Keratinocyte (primary cell): Measurements from ENCODE around the gene SMG7.

Source experiments
- EZH2 ChIP-seq: IDR thresholded peaks from one replicate; pipeline ENCODE4 v1.6.1; 2012; ENCODE audit warnings: inconsistent platforms, mild to moderate bottlenecking, low read length, moderate library complexity
- TF ChIP-seq, protein P1 (sequence below), 3 experiments: IDR thresholded peaks in 1 of 3; conservative IDR thresholded peaks in 1 of 3; optimal IDR thresholded peaks in 1 of 3; 2 replicates in 2 of 3; 3 replicates in 1 of 3; pipeline versions ENCODE3 to v1.5.1; 2011; ENCODE audit warnings: low read length in 3 of 3, mild to moderate bottlenecking in 3 of 3, moderate library complexity in 2 of 3, control low read depth in 1 of 3, inconsistent platforms in 1 of 3; ENCODE audit not compliant: insufficient read depth in 2 of 3; ENCODE audit errors: extremely low read depth in 1 of 3

DNA sequence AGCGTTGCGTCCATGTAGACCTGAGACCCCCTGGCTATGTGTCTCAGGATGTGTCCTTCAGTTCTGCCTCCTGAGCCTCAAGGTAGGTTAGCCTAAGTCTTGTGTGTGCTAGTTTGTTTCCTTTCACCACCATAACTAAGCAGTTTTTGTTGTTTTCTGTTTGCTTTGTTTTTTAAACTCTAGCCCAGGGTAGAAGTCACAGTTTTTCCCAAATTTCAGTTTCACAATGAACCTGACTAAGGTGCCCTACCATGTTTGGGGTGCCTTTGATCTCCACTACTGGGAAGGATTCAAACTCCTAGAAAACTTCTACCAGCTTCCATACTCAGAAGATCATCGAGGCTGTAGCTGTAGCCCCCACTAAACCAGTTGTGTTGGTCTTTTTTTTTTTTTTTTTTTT is 14.8 kb upstream of the SMG7 start:
- TF ChIP-seq EZH2 = no peak
- TF ChIP-seq, protein P1, sequence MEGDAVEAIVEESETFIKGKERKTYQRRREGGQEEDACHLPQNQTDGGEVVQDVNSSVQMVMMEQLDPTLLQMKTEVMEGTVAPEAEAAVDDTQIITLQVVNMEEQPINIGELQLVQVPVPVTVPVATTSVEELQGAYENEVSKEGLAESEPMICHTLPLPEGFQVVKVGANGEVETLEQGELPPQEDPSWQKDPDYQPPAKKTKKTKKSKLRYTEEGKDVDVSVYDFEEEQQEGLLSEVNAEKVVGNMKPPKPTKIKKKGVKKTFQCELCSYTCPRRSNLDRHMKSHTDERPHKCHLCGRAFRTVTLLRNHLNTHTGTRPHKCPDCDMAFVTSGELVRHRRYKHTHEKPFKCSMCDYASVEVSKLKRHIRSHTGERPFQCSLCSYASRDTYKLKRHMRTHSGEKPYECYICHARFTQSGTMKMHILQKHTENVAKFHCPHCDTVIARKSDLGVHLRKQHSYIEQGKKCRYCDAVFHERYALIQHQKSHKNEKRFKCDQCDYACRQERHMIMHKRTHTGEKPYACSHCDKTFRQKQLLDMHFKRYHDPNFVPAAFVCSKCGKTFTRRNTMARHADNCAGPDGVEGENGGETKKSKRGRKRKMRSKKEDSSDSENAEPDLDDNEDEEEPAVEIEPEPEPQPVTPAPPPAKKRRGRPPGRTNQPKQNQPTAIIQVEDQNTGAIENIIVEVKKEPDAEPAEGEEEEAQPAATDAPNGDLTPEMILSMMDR (optimal IDR thresholded peaks at IDR 0.05 in 1 of 3, IDR thresholded peaks at IDR 0.05 in 1 of 3, conservative IDR thresholded peaks at IDR 0.05 in 1 of 3; ENCODE audit: extremely low read depth in 1 of 3, insufficient read depth in 2 of 3, low read length in 3 of 3) = no peak
